GM21515 (cell line): ENCODE data around the gene CREG1.

ENCODE experiments used
- ATAC-seq: cut with Tn5 transposase; IDR thresholded peaks from one replicate; pipeline ENCODE4 v1.9.1; 2021; ENCODE audit not compliant: unreplicated experiment

Gene CREG1

DNA sequence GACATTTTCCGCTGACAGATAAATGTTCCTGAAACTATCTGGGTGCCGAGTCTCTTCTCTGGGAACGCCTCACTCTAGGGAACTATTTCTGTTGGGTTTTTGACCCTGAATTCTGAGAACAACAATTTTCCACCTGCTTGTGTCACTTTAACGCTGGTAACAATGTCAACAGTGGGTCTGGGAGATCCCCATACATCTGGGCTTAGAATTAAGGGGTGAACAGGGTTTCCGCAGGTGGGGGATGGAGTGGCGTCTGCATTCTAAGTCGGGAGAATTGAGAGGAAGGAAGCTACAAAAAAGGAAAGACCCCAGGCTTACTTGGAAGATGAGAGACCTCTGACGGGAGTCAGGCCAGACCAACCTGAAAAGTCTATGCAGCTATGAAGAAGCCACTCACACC, 44.0 kb downstream of the CREG1 start:
- no peak for ATAC-seq

- no peak for ATAC-seq
Measured at GRCh38 chr1:167507719-167508118, 45.8 kb downstream of the CREG1 start.

DNA sequence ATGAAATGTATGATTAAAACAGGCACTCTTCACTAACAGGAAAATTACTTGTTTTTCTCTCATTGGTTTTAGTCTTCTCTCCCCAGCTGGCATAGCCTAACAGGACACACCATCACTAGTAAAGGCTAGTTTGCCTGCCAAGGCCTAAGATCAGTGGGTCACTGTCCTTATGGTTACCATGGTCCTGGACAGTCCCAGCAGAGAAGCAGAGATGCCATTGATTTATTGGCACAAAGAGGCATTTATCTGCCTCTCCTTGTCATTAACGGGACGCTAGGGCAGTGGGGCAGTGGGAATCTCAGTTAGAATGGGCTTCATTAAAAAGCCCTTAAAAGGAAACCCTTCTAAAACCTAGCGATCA, 49.1 kb downstream of the CREG1 start:
- no peak for ATAC-seq

DNA sequence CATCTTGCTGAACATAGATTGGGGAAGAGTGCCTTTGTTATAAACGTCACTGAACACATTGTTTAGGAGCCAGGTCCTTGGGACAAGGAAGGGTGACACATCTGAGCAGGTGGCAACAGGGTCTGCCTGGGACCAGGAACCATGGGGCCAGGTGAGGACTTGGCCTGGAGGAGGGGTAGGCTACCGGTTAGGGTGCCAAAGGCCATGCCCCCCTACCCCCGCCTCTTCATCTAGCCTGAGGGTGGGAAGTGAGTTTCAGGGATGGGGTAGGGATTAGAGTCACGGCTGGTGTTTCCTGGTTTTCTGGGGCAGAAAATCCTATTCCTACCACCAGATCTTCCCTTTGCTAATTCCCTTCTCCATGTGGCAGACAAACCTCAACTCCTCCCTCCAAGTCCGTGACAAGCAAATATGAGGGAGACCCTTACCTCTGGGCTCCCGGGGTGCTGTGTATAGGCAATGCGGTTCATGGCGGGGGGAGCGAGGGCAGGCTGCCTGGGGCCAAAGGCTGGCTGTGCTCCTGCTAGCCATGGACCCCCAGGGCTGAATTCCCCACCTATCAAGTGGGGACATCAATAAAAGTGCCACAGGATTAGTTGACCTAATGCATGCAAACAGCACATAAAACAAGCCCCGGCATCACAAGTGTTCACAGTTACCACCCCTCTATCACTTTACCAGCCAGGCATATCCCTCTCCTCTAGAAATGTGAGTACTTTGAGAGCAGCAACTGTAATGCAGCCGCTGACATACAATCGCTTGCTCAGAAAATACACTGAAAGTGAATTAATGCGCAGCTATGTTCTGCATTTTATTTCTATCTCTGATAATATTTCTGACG, 49.7 kb downstream of the CREG1 start:
- no peak for ATAC-seq

- no peak for ATAC-seq
Measured at GRCh38 chr1:167502719-167503462, 50.7 kb downstream of the CREG1 start.

- no peak for ATAC-seq
Measured at GRCh38 chr1:167502192-167502551, 51.4 kb downstream of the CREG1 start.

DNA sequence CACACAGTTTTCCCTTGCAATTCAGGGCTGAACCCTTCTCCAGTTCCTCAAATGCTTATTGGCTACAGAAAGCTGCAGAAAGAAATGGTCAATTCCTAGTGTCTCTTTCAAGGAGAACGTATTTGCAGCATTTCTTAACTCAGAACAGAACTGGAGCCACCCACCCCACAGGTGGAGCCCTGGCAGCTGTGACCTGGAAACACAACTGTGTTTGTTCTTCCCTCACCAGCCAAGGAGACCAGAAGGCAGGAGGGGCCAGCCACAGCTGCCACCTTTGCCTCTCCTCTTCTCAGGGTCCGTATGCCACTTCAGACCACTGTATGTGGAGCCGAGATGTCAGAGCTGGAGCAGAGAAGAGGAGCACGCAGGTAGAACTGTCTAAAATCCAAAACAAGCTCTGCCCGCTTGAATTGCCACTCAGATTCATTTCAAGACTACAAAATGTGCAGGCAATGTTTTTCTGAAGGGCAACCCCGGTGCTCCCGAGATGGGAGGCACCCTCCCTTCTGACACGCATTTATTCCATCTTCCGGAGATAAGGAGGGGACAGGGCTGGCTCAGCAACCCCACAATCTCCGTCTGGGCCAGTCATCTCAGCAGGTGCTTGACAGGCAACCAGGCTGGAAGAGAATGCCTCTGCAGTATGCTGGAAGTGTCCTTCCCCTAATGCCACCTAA, 51.9 kb downstream of the CREG1 start:
- ATAC-seq, result no peak

GRCh38 chr1:167500283-167500860, 53.2 kb downstream of the CREG1 start:
- no peak for ATAC-seq

DNA sequence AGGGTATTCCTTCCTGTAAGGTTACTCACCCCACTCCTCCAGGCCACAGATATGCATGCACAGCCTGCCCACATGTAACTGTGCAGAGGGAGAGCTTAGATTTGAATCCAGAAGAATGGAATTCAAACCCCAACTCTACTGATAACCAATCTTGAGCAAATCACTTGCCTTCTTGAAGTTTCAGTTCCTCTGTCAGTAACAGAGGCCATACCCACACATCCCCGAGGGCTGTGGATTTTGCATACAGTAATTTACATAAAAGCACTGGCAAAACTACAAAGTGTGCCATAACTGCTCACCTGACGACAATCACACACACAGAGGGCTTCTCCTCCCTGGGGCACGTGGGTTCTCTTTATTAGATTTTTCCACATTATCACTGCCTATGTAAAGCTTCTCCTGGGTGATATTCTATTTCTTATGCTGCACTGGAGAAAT, 53.9 kb downstream of the CREG1 start:
- peak; percentile 97 for ATAC-seq

- no peak for ATAC-seq
Measured at GRCh38 chr1:167499106-167499505, 54.5 kb downstream of the CREG1 start.

DNA sequence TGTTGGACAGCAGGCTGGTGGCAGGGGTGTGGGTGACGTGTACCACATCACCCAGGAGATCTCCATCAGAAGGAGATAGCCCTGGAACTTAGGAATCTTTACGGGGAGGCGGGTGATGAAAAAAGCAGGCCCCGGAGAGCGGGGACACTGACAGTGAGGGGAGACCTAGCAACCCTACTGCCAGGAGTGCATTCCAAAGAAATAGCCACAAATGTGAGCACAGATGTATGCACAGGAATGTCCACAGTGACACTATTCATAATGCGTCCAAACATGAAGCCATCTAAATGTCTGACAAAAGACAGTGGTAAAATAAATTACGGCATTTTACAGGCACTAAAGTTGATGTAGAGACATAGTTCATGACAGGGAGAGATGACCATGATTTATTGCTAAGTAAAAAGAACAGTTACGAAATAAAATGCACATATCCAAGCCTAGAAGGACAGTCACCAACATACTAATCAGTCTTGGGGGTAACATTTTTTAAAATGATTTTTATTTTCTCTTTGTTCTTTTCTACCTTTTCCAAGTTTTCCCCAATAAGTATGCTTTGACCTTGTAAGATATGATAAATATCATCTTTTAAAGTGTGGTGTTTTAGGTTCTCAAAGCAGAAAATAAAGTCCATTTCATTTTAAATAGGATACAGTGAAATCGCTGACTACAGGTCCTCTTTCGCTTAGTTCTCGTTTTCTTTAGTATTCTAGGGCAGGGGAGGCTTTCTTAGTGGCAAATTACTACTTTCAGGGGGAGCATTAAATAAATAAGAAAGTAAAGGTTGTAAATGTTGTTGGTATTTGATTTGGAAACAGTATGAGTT, 56.6 kb downstream of the CREG1 start:
- no peak for ATAC-seq

- ATAC-seq, result no peak
Measured at GRCh38 chr1:167493372-167493771, 60.2 kb downstream of the CREG1 start.

DNA sequence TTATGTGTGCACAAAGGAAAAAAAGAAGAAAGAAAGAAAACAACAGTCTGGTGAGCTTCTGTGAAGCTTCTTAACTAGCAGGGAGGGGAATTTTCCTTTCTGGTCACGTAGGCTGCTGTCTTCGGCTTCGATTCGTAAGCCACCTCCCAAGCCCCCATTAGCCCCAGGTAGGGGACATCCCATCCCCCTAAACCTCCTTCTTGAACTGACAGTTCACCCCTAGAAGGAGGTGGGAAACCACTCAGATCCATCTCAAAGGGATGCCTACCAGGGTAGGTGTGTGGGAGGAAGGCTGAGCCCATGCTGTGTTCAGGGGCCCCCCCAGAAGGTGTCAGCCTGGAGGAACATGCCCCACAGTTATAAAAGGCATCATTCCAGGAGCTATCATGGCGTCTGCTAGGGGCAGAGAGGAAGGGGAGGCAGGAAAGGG, 61.1 kb downstream of the CREG1 start:
- no peak for ATAC-seq

- no peak for ATAC-seq
Measured at GRCh38 chr1:167491586-167492461, 61.7 kb downstream of the CREG1 start.
